NCI-H146 (cell line): Measurements from ENCODE around the gene WSCD1.

Experiments used
- DNase-seq: peaks from one replicate; lab custom pipeline; 2025; lab: John Stamatoyannopoulos, UW

WSCD1 gene

GRCh38 chr17:6108382-6108781 lies 38.2 kb downstream of the WSCD1 start:
- no peak for DNase-seq

DNA sequence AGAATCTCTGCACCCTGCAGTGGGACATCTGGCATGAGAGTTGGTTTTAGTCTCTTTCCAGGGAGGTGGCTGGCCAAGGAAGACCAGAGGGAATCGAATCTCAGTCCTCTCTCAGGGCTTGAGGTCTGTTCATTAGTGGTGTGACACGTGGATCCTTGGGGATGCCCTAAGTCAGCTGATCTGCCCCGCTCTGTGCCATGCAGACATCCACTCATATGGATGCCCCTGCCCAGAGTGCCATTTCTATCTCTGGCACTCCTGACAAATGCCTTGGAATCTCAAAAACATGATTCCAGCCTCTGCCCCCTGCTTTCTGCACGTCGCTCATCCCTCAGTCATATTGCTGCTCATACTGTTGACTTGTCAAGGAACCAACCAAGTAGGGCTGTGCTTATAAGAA lies 38.8 kb downstream of the WSCD1 start:
- DNase-seq, result no peak

GRCh38 chr17:6109536-6109935 lies 39.4 kb downstream of the WSCD1 start:
- DNase-seq, result no peak

GRCh38 chr17:6110088-6110487 lies 39.9 kb downstream of the WSCD1 start:
- DNase-seq, result no peak

DNA sequence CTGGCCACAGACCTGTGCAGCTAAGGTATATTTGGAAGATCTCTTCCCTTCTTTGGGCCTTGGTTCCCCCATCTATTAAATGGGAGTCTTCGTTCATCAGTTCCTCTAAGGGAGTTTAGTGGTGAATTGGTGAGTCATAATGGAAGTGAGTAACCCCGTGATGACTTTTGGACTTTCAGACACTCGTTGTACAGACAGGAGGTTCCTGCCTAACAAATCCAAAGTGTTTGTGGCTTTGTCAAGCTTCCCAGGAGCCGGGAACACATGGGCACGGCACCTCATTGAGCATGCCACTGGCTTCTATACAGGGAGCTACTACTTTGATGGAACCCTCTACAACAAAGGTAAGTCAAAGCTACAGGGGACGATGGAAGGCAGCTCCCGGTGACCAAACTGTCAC lies 40.4 kb downstream of the WSCD1 start:
- no peak for DNase-seq

DNA sequence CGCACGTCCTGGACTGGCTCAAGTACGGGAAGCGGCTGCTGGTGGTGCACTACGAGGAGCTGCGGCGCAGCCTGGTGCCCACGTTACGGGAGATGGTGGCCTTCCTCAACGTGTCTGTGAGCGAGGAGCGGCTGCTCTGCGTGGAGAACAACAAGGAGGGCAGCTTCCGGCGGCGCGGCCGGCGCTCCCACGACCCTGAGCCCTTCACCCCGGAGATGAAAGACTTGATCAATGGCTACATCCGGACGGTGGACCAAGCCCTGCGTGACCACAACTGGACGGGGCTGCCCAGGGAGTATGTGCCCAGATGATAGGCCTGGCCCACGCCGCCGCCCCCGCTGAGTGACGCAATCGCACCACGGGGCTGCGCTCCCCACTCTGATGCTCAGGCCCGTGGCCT lies 50.2 kb downstream of the WSCD1 start:
- no peak for DNase-seq

DNA sequence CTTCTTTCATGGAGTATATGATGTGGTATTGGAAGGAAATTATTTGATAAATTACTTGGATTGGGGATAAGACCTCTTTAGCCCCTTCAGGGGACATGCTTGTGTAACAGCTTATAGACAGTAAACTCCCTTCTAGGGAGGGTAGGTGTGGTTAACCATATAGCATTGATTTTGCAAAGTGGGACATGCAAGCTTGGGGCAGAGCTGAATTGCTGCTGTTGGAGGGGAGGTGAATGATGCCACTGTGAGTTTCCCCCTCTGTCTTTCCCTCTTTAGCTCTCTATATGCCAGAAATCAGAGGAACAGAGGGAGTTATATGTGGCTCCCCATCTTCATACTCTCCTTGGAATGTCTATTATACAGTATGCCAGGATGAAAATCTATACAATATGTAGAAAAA lies 54.7 kb downstream of the WSCD1 start:
- DNase-seq, result no peak

- DNase-seq, result no peak
Observed at GRCh38 chr17:6126768-6127167, 56.6 kb downstream of the WSCD1 start.

DNA sequence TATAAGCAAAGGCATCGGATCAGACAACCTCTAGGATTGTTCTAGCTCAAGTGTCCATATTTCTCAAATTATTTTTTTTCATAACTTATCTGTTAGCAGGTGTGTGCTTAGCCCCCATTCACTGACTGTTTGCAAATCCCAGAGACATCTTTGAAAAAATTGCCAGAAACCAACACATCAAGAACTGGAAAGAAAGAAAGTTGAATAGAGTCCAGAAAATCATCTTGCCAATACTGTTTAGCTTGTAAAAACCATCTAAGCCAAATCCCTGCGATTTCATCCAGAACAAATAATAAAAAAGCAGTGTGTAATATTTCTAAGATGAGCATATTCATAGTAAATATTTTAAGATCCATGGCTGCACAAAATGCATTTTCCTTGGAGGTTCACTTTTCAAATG lies 64.5 kb downstream of the WSCD1 start:
- DNase-seq, result no peak

GRCh38 chr17:6135236-6135635 lies 65.1 kb downstream of the WSCD1 start:
- DNase-seq, result no peak

- no peak for DNase-seq
Observed at GRCh38 chr17:6135996-6136395, 65.8 kb downstream of the WSCD1 start.

- peak; percentile 88 for DNase-seq
Observed at GRCh38 chr17:6137716-6138502, 67.7 kb downstream of the WSCD1 start.

GRCh38 chr17:6138761-6139446 lies 68.7 kb downstream of the WSCD1 start:
- peak; percentile 30 for DNase-seq

- DNase-seq, result no peak
Observed at GRCh38 chr17:6139447-6139832, 69.3 kb downstream of the WSCD1 start.

DNA sequence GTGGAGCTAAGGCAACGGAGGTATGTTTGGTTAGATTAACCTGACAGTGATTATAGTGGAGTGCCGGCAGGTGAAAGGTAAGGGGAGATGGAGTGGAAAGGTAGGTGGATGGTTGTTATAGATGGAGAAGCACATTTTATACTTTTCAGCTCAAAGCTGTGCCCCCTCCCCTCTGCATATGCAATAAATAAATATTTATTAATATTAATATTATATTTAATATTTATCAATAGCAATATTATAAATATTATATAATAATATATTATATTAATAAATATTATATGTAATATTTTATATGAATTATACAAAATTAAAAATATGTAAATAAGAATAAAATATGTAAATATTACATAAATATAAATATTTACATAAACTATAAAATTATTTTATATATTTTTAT lies 70.0 kb downstream of the WSCD1 start:
- no peak for DNase-seq

DNA sequence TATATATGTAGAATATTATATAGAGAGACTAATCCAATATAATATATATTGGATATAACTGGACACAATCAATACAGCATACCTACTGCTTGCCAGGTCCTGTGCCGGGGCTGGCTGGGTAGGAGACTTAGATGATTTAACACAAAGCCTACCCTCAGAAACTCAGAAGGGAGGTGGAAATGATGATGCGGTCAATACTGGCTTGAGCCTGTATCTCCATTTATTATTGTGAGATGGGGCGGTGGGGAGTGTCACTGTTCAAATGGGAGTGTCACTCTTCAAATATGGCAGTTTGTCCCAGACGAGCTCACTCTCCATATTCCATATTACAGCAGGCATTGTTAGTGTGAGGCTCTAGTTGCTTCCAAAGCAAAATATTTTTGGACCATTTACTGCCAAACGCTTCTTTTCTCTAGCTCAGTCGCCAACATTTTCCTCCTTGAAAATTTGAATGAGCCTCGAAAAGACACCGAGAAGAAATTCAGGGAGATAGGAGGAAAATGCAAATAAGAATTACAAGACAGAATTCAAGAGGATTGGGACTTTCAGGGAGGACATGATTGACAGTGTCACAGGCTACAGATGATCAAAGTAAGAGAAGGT lies 70.7 kb downstream of the WSCD1 start:
- DNase-seq, result no peak

GRCh38 chr17:6142701-6143100 lies 72.5 kb downstream of the WSCD1 start:
- DNase-seq, result no peak

DNA sequence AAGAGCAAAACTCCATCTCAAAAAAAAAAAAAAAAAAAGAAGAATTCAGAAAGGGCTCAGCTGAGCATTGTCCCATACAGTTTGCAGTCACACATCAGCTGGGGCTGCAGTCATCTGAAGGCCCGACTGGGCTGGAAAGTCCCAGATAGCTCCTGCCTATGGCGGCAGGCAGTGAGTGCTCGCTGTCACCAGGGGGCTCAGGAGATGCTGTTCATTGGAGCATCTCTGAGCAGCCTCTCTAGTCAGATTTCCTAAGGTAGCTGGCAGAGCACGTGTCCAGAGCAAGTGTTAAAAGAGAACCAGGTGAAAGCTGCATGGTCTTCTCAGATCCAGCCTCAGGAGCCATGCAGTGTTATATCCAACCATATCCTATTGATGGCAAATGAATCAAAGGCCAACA lies 75.8 kb downstream of the WSCD1 start:
- DNase-seq, result no peak

DNA sequence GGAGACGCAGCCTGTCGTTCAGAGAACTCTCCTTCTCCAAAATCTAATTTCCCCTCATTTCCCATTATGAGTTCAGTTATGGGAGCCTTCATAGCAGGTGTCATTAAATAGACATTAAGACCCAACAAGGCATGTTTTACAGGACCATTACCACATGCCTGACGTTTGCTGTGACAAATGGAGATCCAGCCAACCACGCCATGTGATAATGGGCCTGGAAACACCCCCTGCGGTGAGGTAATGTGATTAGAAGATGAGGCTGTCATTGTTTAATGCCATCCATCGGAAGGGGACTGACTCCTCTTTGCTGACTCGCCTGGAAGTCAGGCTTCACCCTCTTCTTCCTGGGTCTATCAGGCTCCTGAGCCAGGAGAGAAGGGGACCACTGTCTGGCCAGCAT lies 76.9 kb downstream of the WSCD1 start:
- DNase-seq, result peak; percentile 89

- DNase-seq, result no peak
Observed at GRCh38 chr17:6153375-6153774, 83.2 kb downstream of the WSCD1 start.

- no peak for DNase-seq
Observed at GRCh38 chr17:6157716-6158115, 87.5 kb downstream of the WSCD1 start.

DNA sequence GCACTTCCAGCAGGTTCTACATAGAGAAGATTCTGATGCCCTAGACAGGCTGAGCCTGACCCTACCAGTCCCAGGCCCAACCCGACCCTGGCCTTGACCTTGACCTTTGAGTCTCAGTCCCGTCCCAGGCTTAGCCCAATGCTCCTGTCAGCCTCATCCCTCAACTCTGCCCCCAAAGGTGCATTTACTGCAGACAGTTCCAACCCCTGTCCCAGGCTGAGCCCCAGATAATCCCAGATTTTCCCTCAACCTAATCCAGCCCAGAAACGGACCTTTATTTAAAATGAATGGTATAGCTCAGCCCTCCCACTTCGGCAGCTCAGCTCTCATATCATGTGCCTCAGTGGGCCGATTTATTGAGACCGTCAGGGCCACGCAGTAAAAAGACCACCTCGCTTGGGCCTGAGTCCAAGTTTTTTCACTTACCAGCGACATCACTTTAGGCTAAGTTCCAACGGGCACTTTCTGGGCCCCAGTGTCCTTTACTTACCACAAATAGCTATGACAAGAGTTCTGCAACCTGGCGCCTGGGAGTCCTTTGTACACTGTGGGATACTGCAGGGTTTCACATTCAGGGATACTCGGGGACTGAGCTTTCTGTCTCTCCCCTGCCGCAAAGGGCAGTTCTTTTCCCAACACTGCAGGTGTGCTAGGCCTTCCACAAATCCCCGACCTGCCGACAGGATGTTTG lies 89.5 kb downstream of the WSCD1 start:
- no peak for DNase-seq

DNA sequence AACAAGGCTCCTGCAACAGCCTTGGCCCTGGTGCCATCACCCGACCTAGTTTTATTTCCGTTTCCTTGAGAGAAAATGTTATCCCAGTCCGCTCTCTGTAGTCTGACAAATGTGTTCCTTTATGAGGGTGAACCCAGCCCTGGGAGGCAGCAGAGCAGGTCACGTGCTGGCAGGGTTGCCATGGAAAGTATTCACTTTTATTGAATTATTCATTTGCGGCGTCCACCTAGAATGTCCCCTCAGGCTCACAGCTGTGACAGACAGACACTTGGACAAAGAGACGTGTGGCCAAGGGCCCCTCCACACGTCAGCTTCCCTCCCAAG lies 90.0 kb downstream of the WSCD1 start:
- peak; percentile 9 for DNase-seq
